GM06990 (cell line): ENCODE results near the gene UFD1.
"Not testable (repeated sequence)": the region's sequence is repeated elsewhere in the genome, so short reads cannot be mapped to it uniquely, and the experiment has no call there.

Source experiments
- DNase-seq: peaks from one replicate; pipeline ENCODE4 v3.0.0-alpha.2; 2011; ENCODE audit not compliant: insufficient read length; ENCODE audit errors: extremely low read depth
- H3K27me3 ChIP-seq: replicated peaks from 2 replicates; pipeline ENCODE4 v1.6.0; 2011; ENCODE audit warnings: low read length; ENCODE audit not compliant: control insufficient read depth, insufficient read depth
- H3K36me3 ChIP-seq: 2 replicates; pipeline ENCODE4 v1.5.1; 2011; ENCODE audit warnings: low read length; ENCODE audit not compliant: control insufficient read depth, insufficient read depth
- H3K4me3 ChIP-seq: replicated peaks from 2 replicates; pipeline ENCODE4 v1.5.1; 2011; ENCODE audit warnings: low read depth, mild to moderate bottlenecking, control low read depth, low read length
- CTCF ChIP-seq: IDR thresholded peaks from 2 replicates; pipeline ENCODE4 v1.5.1; 2011; ENCODE audit warnings: low read length, control low read depth, mild to moderate bottlenecking, inconsistent platforms; ENCODE audit not compliant: insufficient read depth, poor library complexity, severe bottlenecking

UFD1 gene

GRCh38 chr22:19449422-19449767, 29.6 kb downstream of the UFD1 start:
- no peaks in the 10 kb centered on the region for H3K27me3 ChIP-seq
- peaks cover 13% of the 10 kb centered on the region for H3K36me3 ChIP-seq
- no peak for TF ChIP-seq CTCF
- no peak overlapping the region for H3K4me3 ChIP-seq
- no peak for DNase-seq

- no peak for TF ChIP-seq CTCF
- peaks cover 8% of the 10 kb centered on the region for H3K36me3 ChIP-seq
Measured at GRCh38 chr22:19448739-19449421, 30.1 kb downstream of the UFD1 start.

GRCh38 chr22:19448076-19448607, 30.9 kb downstream of the UFD1 start:
- no peak for DNase-seq
- no peaks in the 10 kb centered on the region for H3K27me3 ChIP-seq
- peak overlapping the region; percentile 85 for H3K4me3 ChIP-seq
- no peak for TF ChIP-seq CTCF
- H3K36me3 ChIP-seq, result peaks cover 1% of the 10 kb centered on the region

More at GRCh38 chr22:19448739-19449421, 30.1 kb downstream of the UFD1 start:
- Histone ChIP-seq H3K4me3 (peak overlapping the region; percentile 85), H3K27me3 (no peaks in the 10 kb centered on the region)
- peak; percentile 37 for DNase-seq

GRCh38 chr22:19447330-19448075, 31.5 kb downstream of the UFD1 start, which contains the start of gene C22orf39:
Gene C22orf39, minus strand, starts transcription at chr22:19447711. Its CDS starts 23 bp downstream, at chr22:19447688.
- Histone ChIP-seq H3K4me3 (peak within 1 kb of the TSS; percentile 85), H3K36me3 (peaks cover 1% of the 10 kb centered on the region), H3K27me3 (no peaks in the 10 kb centered on the region)
- DNase-seq, result peak; percentile 92
- no peak for TF ChIP-seq CTCF

GRCh38 chr22:19446603-19447329, 32.2 kb downstream of the UFD1 start:
- Histone ChIP-seq H3K4me3 (peak overlapping the region; percentile 85), H3K36me3 (no peaks in the 10 kb centered on the region; the same call in none of the 2 replicates), H3K27me3 (no peaks in the 10 kb centered on the region)
- no peak for TF ChIP-seq CTCF
- no peak for DNase-seq

GRCh38 chr22:19445279-19445982, 33.6 kb downstream of the UFD1 start:
- H3K36me3 ChIP-seq, H3K4me3 ChIP-seq, H3K27me3 ChIP-seq, DNase-seq: not testable (repeated sequence)
